ENCODE results near the gene FGF6. TPM values are rescaled to one million over a fixed set of nuclear protein-coding genes. Genes with fewer than 3 reads are reported as not detected.

Gene FGF6
- total and polyA plus RNA-seq, 2 of the 13 experiments (the other 11 are each of a cell fraction or from before 2014, with no cell fraction given), result not detected

DNA sequence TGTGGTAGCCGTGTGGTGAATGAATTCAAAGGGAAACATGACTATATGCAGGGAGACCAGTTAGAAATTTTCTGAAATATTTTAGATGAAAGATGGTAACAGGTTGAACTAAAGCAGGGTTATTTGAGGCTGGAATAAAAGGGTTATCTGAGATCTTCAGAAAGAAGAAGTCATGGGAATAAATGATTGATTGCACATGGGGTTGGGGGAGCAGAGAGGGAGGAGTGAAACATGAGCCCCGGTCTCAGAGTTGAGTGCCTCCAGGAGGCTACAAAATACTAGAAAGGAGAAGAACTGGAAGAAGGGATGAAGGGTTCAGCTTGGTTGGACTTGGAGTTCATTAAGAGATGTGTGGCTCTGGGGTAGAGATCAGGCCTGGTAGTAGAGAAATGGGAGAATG is 49.8 kb downstream of the FGF6 start:
- ATAC-seq (no peak), FAIRE-seq (no peak), DNase-seq (ENCODE audit: low spot score) (no peak)
- Histone ChIP-seq H3K9me3 (ENCODE audit: low read length) (no peaks in the 10 kb centered on the region), H3K4me2 (ENCODE audit: low read depth, low read length) (no peak overlapping the region), H3K79me2 (ENCODE audit: insufficient read depth, low read length) (no peaks in the 10 kb centered on the region), H3K36me3 (replicated peaks in 1 of 2; ENCODE audit: control insufficient read depth in 1 of 2, insufficient read depth in 2 of 2, low read length in 2 of 2) (no peaks in the 10 kb centered on the region), H3K9ac (ENCODE audit: insufficient read depth, low read depth, low read length) (no peak overlapping the region), H2AFZ (ENCODE audit: low read length) (no peak overlapping the region), H3K4me3 (replicated peaks in 1 of 3; ENCODE audit: insufficient read depth in 1 of 3, low read depth in 2 of 3, low read length in 3 of 3) (no peak overlapping the region), H3K27ac (ENCODE audit: extremely low read length, insufficient read depth, low read length) (no peak overlapping the region), H3K27me3 (ENCODE audit: control insufficient read depth in 1 of 2, insufficient read depth in 2 of 2, low read length in 2 of 2) (peaks cover 3 to 39% of the 10 kb centered on the region in 2 experiments; a peak in 4 of 5 replicates), H3K4me1 (ENCODE audit: insufficient read depth, low read length) (no peaks in the 10 kb centered on the region), H4K20me1 (ENCODE audit: insufficient read depth, low read length) (no peaks in the 10 kb centered on the region)
- ChIA-PET CTCF (ENCODE audit: low intra/inter-chr PET ratio, low total read pairs) (no interaction called here), POLR2A (no interaction called here)
- in situ Hi-C loops (cut with HindIII; ENCODE audit: extremely low pct_ligation_motif_present, low pct_unique_long_range_greater_than_20kb), result no loop called here
- TF ChIP-seq, protein P1, sequence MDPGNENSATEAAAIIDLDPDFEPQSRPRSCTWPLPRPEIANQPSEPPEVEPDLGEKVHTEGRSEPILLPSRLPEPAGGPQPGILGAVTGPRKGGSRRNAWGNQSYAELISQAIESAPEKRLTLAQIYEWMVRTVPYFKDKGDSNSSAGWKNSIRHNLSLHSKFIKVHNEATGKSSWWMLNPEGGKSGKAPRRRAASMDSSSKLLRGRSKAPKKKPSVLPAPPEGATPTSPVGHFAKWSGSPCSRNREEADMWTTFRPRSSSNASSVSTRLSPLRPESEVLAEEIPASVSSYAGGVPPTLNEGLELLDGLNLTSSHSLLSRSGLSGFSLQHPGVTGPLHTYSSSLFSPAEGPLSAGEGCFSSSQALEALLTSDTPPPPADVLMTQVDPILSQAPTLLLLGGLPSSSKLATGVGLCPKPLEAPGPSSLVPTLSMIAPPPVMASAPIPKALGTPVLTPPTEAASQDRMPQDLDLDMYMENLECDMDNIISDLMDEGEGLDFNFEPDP (CRISPR knock-in tag; conservative IDR thresholded peaks at IDR 0.05), result no peak
- intact Hi-C loops (cut with micrococcal nuclease; ENCODE audit: unreplicated experiment), result no loop called here
- no TSS peak for BruUV-seq (replicated peaks)
- 1% methylated on average over 2 of the region's 2 CpGs for WGBS (ENCODE audit: low lambda C conversion rate)

- in situ Hi-C loops (cut with HindIII; ENCODE audit: extremely low pct_ligation_motif_present, low pct_unique_long_range_greater_than_20kb) (no loop called here), intact Hi-C loops (cut with micrococcal nuclease; ENCODE audit: unreplicated experiment) (no loop called here)
- no peak for DNase-seq (ENCODE audit: low spot score)
- Histone ChIP-seq H3K27ac (ENCODE audit: extremely low read length, insufficient read depth, low read length) (no peak overlapping the region), H3K4me3 (replicated peaks in 1 of 3; ENCODE audit: insufficient read depth in 1 of 3, low read depth in 2 of 3, low read length in 3 of 3) (no peak overlapping the region), H3K4me2 (ENCODE audit: low read depth, low read length) (no peak overlapping the region), H3K79me2 (ENCODE audit: insufficient read depth, low read length) (no peaks in the 10 kb centered on the region), H3K9ac (ENCODE audit: insufficient read depth, low read depth, low read length) (no peak overlapping the region), H3K27me3 (ENCODE audit: control insufficient read depth in 1 of 2, insufficient read depth in 2 of 2, low read length in 2 of 2) (peaks cover 1 to 36% of the 10 kb centered on the region in 2 experiments), H3K9me3 (ENCODE audit: low read length) (no peaks in the 10 kb centered on the region), H4K20me1 (ENCODE audit: insufficient read depth, low read length) (no peaks in the 10 kb centered on the region), H2AFZ (ENCODE audit: low read length) (no peak overlapping the region), H3K4me1 (ENCODE audit: insufficient read depth, low read length) (no peaks in the 10 kb centered on the region), H3K36me3 (replicated peaks in 1 of 2; ENCODE audit: control insufficient read depth in 1 of 2, insufficient read depth in 2 of 2, low read length in 2 of 2) (no peaks in the 10 kb centered on the region)
- ChIA-PET CTCF (ENCODE audit: low intra/inter-chr PET ratio, low total read pairs) (no interaction called here), POLR2A (no interaction called here)
- FAIRE-seq, result no peak
- no peak for ATAC-seq
- WGBS (ENCODE audit: low lambda C conversion rate), result 16% methylated on average over 5 of the region's 5 CpGs
- no peak for TF ChIP-seq TBX2 (CRISPR knock-in tag; IDR thresholded peaks at IDR 0.05; ENCODE audit: borderline replicate concordance)
- TF ChIP-seq, protein P2, sequence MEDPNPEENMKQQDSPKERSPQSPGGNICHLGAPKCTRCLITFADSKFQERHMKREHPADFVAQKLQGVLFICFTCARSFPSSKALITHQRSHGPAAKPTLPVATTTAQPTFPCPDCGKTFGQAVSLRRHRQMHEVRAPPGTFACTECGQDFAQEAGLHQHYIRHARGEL (CRISPR knock-in tag; IDR thresholded peaks at IDR 0.05), result no peak
- TF ChIP-seq, protein P3, sequence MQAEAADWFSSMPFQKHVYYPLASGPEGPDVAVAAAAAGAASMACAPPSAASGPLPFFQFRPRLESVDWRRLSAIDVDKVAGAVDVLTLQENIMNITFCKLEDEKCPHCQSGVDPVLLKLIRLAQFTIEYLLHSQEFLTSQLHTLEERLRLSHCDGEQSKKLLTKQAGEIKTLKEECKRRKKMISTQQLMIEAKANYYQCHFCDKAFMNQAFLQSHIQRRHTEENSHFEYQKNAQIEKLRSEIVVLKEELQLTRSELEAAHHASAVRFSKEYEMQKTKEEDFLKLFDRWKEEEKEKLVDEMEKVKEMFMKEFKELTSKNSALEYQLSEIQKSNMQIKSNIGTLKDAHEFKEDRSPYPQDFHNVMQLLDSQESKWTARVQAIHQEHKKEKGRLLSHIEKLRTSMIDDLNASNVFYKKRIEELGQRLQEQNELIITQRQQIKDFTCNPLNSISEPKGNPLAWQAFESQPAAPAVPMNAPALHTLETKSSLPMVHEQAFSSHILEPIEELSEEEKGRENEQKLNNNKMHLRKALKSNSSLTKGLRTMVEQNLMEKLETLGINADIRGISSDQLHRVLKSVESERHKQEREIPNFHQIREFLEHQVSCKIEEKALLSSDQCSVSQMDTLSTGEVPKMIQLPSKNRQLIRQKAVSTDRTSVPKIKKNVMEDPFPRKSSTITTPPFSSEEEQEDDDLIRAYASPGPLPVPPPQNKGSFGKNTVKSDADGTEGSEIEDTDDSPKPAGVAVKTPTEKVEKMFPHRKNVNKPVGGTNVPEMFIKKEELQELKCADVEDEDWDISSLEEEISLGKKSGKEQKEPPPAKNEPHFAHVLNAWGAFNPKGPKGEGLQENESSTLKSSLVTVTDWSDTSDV (CRISPR knock-in tag; IDR thresholded peaks at IDR 0.05), result no peak
- no peak for TF ChIP-seq TP53 (CRISPR knock-in tag; conservative IDR thresholded peaks at IDR 0.05)
- no peak for TF ChIP-seq NR2F1 (CRISPR knock-in tag; IDR thresholded peaks at IDR 0.05)
- TF ChIP-seq CCDC6 (CRISPR knock-in tag; IDR thresholded peaks at IDR 0.05), result no peak
- TF ChIP-seq CTCF (CRISPR knock-in tag; IDR thresholded peaks at IDR 0.05), result no peak
- TF ChIP-seq, protein P4, sequence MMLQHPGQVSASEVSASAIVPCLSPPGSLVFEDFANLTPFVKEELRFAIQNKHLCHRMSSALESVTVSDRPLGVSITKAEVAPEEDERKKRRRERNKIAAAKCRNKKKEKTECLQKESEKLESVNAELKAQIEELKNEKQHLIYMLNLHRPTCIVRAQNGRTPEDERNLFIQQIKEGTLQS (CRISPR knock-in tag; IDR thresholded peaks at IDR 0.05), result no peak
- BruUV-seq (replicated peaks), result no TSS peak
Measured at GRCh38 chr12:4393211-4393610, 52.4 kb downstream of the FGF6 start.
